Activated naive CD8-positive, alpha-beta T cell treated with anti-CD3 and anti-CD28 coated beads, Interleukin-2, amount 50 U/mL, for 24 hours (primary cell): ENCODE measurements around the gene ADSS2.
"Not testable (repeated sequence)": the region's sequence is repeated elsewhere in the genome, so short reads cannot be mapped to it uniquely, and the experiment has no call there.

Experiments used
- ATAC-seq: fragments of 150-1000 bp; cut with Tn5 transposase; one replicate; pipeline ENCODE4 v1.10.0; 2021
- DNase-seq: peaks from one replicate; pipeline ENCODE4 v3.0.0; 2021
- H3K27ac Mint-ChIP-seq: one replicate; pipeline ENCODE4 v1.8.0; 2021; ENCODE audit warnings: mild to moderate bottlenecking, mixed read lengths
- H3K27me3 Mint-ChIP-seq: one replicate; pipeline ENCODE4 v1.8.0; 2021; ENCODE audit warnings: mixed read lengths
- H3K36me3 Mint-ChIP-seq: one replicate; pipeline ENCODE4 v1.8.0; 2021; ENCODE audit warnings: low read depth, mixed read lengths
- H3K4me1 Mint-ChIP-seq: one replicate; pipeline ENCODE4 v1.8.0; 2021; ENCODE audit warnings: mixed read lengths
- H3K4me3 Mint-ChIP-seq: one replicate; pipeline ENCODE4 v1.8.0; 2021; ENCODE audit warnings: mild to moderate bottlenecking, moderate library complexity, mixed read lengths
- H3K9me3 Mint-ChIP-seq: one replicate; pipeline ENCODE4 v1.8.0; 2021; ENCODE audit warnings: mixed read lengths

Gene ADSS2

DNA sequence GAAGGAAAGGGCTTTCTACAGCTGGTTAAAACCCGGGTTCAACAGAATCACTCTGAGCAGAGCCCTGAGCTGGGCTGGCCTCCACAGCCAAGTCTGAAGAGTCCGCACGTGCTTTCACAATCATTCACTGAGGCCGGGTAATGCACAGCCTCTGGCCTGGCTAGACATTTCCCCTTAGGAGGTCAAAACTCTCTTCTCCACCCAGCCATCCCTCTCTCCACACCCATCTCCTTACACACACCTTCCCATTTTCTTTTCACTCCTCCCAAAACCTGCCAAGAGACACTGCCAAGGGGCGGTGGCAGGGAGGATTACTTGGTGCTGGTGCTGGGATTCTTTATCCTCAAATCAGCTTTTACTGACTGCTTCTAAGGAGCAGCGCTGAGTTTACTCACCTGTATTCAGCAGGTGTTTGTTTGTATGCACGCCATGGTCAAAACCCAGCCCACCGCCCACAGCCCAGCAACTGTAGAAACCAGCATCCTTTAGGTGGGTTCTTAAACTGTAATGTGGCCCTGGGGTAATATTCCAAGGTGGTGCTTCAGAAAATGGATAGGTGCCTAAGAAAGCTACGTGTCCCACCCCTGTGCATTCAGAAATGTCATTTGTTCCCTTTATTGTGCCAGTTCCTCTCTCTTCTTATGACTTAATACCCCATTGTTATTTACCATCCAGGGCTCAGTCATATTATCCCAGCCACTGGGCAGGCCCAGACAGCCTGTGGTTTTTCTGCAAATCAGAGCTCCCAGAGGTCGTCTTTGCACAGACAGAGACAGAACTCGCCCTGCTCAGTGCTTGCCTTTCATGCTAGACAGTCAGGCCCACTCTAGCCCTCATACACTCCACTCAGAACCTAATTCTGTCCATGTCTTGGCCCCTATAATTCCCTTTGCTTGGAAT lies 80.2 kb downstream of the ADSS2 start:
- Mint-ChIP-seq H3K9me3 (no peaks in the 10 kb centered on the region), H3K27me3 (no peaks in the 10 kb centered on the region), H3K36me3 (no peaks in the 10 kb centered on the region), H3K27ac (no peak overlapping the region), H3K4me3 (no peak overlapping the region), H3K4me1 (peaks cover 4% of the 10 kb centered on the region)
- ATAC-seq = no peak
- no peak for DNase-seq

DNA sequence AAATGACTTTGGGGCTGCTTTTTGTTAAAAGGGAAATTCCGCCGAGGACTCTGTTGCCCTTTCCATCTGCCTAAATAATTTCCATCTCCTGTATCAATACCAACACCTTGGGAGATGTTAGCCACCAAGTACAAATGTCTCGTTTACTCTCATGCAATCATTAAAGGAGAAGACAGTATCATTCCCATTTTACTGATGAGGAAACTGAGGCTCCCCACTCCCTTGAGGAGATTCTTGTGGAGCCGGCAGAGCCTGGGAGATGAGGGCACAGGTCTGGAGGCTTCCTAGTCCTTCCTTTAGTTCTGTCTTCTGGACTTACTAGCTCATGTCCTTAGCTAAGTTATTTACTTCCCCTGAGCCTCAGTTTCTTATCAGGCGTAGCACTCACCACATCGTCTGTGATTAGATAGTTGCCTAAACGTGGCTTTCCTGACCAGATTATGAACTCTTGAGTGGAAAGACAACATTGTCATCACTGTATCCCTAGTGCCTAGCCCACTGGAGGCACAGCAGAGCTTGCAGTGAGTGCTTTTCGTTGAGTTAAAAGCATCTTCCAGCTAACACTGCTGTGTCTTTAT lies 81.6 kb downstream of the ADSS2 start:
- Mint-ChIP-seq H3K4me1 (peaks cover 4% of the 10 kb centered on the region), H3K27me3 (no peaks in the 10 kb centered on the region), H3K27ac (no peak overlapping the region), H3K9me3 (peaks cover 3% of the 10 kb centered on the region), H3K36me3 (no peaks in the 10 kb centered on the region), H3K4me3 (no peak overlapping the region)
- no peak for DNase-seq
- no peak for ATAC-seq

DNA sequence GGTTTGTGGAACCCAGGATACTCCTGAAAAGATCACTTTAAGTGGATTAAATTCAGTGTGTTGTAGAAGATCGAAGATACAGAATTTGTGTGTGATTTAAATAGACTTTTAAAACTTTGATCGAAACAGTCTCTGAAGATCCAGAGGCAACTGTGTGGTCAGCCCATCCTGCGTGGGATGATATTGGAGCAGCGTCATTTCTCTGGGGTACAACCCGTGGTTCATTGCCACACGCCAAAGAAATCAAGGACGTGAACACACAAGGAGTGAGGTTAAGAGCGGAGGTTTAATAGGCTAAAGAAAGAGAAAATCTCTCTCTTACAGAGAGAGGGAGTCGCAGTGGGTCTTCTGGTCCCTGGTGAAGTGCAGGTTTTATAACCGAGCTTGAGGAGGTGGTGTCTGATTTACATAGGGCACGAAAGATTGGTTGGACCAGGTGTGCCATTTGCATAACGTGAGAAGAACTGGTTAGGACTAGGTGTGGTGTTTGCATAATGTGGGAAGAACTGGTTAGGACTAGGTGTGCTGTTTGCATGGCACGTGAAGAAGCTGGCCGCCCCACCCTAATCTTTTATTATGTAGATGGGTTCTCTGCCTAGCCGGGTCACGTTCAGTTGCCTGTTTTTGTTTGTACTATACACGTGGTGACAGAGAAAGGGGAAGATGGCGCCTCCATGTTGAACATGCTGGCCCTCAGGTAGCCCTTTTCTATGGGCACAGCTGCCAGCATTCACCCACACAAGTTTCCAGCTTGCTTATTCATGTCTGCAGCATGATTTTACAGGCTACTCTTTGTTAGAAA lies 82.3 kb downstream of the ADSS2 start:
- Mint-ChIP-seq H3K4me1 (peaks cover 4% of the 10 kb centered on the region), H3K36me3 (no peaks in the 10 kb centered on the region)
- ATAC-seq = no peak

DNA sequence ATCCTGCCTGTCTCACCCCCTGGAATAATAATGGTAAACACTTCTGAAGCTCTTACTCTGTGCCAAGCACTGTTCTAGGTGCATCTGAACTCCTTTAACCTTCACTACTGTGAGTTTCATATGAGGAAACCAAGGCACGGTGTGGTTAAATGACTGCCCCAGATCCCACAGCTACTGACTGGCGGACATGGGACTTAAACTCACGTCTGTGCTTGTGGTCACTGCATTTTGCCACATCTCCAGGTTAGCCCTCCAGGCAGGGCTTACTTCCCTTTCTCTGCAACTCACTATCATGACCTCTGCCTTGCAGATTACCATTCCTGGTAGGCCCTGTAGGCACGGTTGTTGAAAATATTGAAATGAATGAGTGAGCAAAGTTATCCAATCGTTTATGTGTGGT lies 83.4 kb downstream of the ADSS2 start:
- H3K9me3 Mint-ChIP-seq = peaks cover 12% of the 10 kb centered on the region
- peaks cover 4% of the 10 kb centered on the region for H3K4me1 Mint-ChIP-seq
- H3K27me3 Mint-ChIP-seq = no peaks in the 10 kb centered on the region
- H3K36me3 Mint-ChIP-seq = no peaks in the 10 kb centered on the region
- no peak overlapping the region for H3K4me3 Mint-ChIP-seq
- DNase-seq = no peak
- no peak for ATAC-seq
- H3K27ac Mint-ChIP-seq = no peak overlapping the region

More for the DNA sequence above, 82.3 kb downstream of the ADSS2 start:
- H3K27ac Mint-ChIP-seq = no peak overlapping the region
- DNase-seq = no peak
- H3K9me3 Mint-ChIP-seq = peaks cover 10% of the 10 kb centered on the region
- H3K27me3 Mint-ChIP-seq = no peaks in the 10 kb centered on the region
- no peak overlapping the region for H3K4me3 Mint-ChIP-seq

DNA sequence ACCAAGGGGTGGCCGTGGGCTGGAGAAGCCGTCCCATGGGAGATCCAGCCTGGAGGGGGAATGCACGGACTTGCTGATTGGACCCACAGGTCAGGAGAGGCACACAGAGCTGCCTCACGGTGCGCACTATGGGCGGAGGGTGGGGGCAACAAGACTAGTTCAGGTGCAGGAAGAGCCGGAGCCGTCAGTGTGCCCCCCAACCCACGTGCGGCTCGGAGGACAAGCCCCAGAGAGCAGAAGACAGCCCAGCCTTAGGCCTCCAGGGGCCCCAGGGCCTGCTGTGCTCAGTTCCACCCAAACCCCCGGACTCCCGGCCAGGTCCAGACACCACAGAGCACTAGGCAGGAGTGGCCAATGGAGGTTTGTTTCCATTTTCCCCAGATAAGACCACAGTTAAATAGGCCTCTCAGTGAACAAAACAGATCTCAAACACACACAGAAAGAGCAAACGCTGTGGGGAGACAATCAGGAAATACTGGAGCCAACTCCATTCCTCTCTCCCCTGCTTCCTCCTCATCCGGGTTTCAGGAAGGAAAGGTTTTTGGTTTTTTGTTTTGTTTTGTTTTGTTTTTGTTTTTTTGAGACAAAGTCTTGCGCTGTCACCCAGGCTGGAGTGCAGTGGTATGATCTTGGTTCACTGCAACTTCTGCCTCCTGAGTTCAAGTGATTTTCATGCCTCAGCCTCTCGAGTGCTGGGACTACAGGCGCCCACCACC lies 84.2 kb downstream of the ADSS2 start:
- no peak for ATAC-seq
- Mint-ChIP-seq H3K4me3 (no peak overlapping the region), H3K36me3 (no peaks in the 10 kb centered on the region), H3K27me3 (no peaks in the 10 kb centered on the region), H3K27ac (no peak overlapping the region), H3K4me1 (peaks cover 4% of the 10 kb centered on the region), H3K9me3 (peaks cover 12% of the 10 kb centered on the region)
- no peak for DNase-seq

DNA sequence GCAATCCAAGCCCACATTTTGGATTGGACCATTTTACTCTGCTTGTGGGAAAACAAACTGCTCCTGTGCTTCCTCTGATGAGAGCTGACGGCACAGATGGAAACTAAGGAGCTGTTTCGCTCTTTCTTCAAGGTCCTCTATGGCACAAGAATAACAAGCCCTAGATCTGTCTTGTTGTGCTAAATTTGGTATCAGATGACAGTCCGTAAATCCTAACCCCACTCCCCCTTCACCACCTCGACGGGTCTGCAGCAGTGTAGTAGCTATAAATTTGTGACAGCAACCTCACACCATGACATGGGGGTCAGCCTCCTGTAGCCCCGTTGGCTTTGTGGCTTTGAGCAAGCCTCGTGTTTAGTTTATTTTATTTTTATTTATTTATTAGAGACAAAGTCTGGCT lies 85.9 kb downstream of the ADSS2 start:
- no peaks in the 10 kb centered on the region for H3K27me3 Mint-ChIP-seq
- H3K27ac Mint-ChIP-seq = no peak overlapping the region
- H3K4me1 Mint-ChIP-seq = peaks cover 4% of the 10 kb centered on the region
- peaks cover 12% of the 10 kb centered on the region for H3K9me3 Mint-ChIP-seq
- H3K4me3 Mint-ChIP-seq = no peak overlapping the region
- H3K36me3 Mint-ChIP-seq = no peaks in the 10 kb centered on the region
- ATAC-seq (no peak), DNase-seq (no peak)

DNA sequence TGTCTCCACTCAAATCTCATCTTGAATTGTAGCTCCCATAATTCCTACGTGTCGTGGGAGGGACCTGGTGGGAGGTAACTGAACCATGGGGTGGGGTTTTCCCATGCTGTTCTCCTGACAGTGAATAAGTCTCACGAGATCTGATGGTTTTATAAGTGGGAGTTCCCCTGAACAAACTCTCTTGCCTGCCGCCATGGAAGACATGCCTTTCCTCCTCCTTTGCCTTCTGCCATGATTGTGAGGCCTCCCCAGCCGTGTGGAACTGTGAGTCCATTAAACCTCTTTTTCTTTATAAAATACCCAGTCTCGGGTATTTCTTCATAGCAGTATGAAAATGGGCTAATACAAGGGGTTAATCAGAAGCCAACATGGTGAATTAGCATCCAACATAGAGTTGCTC lies 86.4 kb downstream of the ADSS2 start:
- H3K4me1 Mint-ChIP-seq, H3K27me3 Mint-ChIP-seq, H3K4me3 Mint-ChIP-seq, H3K36me3 Mint-ChIP-seq, H3K27ac Mint-ChIP-seq, DNase-seq, ATAC-seq: not testable (repeated sequence)
- peaks cover 12% of the 10 kb centered on the region for H3K9me3 Mint-ChIP-seq

DNA sequence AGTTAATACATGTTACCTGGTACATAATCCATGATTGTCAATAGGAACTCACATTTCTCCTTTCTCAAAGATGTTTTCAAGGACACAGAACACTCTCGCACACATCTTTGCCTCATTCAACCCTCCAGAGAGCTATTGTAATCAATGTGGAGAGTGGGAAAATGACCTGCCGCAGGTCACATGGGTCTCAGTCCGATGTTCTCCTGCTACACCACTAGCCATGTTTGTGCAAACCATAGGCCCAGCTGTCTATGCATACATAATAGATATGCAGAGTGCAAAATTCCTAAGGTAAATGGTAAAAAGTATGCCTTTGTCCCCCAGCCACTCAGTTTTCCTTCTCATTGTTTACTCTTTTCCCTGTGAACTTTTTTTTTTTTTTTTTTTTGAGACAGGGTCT lies 89.2 kb downstream of the ADSS2 start:
- no peaks in the 10 kb centered on the region for H3K4me1 Mint-ChIP-seq
- ATAC-seq = no peak
- no peaks in the 10 kb centered on the region for H3K36me3 Mint-ChIP-seq
- peaks cover 12% of the 10 kb centered on the region for H3K9me3 Mint-ChIP-seq
- H3K27me3 Mint-ChIP-seq = no peaks in the 10 kb centered on the region
- H3K27ac Mint-ChIP-seq = no peak overlapping the region
- H3K4me3 Mint-ChIP-seq = no peak overlapping the region
- no peak for DNase-seq

DNA sequence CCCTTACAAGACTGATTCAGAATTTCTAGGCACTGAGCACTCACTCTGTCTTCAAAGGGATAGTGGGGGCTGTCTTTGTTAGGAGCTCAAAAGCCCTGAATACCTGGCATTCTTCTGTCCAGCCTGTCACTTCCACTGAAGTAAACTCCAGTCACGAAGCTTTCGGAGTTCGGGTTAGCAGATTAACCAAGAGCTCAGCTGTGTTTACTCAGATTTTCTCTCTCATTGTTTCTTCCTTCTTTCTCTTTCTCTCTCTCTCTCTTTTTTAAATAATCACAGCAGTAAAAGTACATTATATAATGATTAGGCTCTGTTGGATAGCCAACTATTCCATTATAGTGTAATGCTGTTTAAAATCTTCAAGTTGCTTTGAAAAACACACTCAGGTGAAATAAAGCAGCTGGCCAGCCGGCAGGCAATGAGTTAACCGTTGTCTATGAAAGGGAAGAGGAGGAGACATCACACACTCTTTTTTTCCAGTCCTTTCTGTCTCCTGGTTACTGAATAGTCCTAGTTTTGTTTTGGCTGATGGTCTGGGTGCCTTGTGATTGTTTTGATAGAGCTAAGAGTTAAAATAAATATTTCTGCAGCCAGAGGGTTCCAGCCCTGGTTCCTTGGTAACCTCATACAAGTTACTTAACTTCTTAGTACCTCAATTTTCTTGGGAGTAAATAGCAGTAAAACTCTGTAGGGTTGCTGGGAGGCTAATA lies 89.8 kb downstream of the ADSS2 start:
- Mint-ChIP-seq H3K27me3 (no peaks in the 10 kb centered on the region), H3K4me1 (no peaks in the 10 kb centered on the region), H3K9me3 (peaks cover 12% of the 10 kb centered on the region), H3K27ac (no peak overlapping the region), H3K36me3 (no peaks in the 10 kb centered on the region), H3K4me3 (no peak overlapping the region)
- DNase-seq (no peak), ATAC-seq (no peak)
